Measurements from ENCODE around the gene CCDC157.

DNA sequence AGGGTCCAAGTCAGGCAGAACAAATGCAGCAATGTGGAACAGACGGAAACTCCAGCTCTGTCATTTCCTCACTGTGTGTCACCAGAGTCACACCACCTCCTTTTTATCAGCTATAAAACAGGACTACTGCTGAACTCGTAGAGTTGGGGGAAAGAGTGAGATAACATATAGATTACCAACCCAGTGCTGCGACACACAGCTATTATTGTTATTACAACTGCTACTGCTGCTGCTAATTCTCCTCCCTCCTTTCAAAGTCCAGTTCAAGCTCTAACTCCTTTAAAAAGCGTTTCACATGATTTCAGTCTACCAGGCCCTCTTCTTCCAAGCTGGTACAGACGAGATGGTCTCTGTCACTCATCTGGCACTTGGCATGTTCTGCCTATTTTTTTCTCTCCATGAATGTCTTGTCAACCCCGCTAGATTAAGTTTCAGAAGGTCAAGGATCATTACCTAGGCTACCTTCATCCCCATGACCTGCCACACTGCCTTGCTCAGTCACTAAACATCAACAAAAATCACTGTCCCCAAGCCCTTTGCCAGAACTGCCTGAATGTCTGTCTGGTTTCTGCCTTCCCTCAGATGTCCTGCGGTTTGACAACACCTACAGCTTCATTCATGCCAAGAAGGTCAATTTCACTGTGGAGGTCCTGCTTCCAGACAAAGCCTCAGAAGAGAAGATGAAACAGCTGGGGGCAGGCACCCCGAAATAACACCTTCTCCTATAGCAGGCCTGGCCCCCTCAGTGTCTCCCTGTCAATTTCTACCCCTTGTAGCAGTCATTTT is 65.1 kb downstream of the CCDC157 start:
- TF ChIP-seq POLR2A (IDR thresholded peaks at IDR 0.05; ENCODE audit: low read depth, low read length) (no peak), POLR2AphosphoS5 (IDR thresholded peaks at IDR 0.05; ENCODE audit: low read depth, low read length) (no peak)
